Measurements from ENCODE around the gene LIN37.

The LIN37 gene

DNA sequence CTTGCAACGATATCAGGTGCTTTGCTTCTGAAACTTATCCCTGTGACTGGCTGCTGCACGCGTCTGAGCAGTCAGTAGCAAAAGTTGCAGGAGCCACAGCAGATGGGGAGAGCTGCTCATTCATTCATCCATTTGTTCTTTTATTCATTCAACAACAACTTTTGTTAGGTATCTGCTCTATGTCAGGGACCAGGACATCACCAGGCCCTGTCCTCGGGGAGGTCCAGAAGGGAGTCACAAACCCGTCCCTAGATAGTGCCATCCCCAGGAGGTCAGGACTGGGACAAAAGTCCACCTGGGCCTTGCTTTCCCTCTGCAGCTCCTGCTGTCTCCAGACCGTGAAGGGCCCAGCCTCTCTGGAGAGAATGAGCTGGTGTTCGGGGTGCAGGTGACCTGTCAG lies 29.6 kb downstream of the LIN37 start:
- Histone ChIP-seq H3K9me3 (ENCODE audit: insufficient read depth, low read length) (no peaks in the 10 kb centered on the region), H3K27me3 (ENCODE audit: low read length) (no peaks in the 10 kb centered on the region), H3K79me2 (ENCODE audit: insufficient read depth, low read length) (no peaks in the 10 kb centered on the region; the same call in 1 of the 2 replicates), H2AFZ (ENCODE audit: low read depth, low read length, severe bottlenecking) (no peak overlapping the region), H4K20me1 (ENCODE audit: low read depth, low read length) (no peaks in the 10 kb centered on the region), H3K4me2 (ENCODE audit: low read depth, low read length, poor library complexity, severe bottlenecking) (no peak overlapping the region), H3F3A (ENCODE audit: insufficient read depth) (peaks cover under 1% of the 10 kb centered on the region; the same call in 1 of the 2 replicates), H3K4me3 (ENCODE audit: insufficient read depth, low read length, poor library complexity, severe bottlenecking) (no peak overlapping the region), H3K27ac (ENCODE audit: low read depth, low read length) (no peak overlapping the region), H3K9ac (ENCODE audit: low read length) (no peak overlapping the region), H3K36me3 (ENCODE audit: low read length) (no peaks in the 10 kb centered on the region), H3K9me2 (replicated peaks; ENCODE audit: insufficient read depth, low read length) (no peaks in the 10 kb centered on the region)
- TF ChIP-seq EZH2phosphoT487 (conservative IDR thresholded peaks at IDR 0.05; ENCODE audit: low read length), result no peak
- TF ChIP-seq, protein P1, sequence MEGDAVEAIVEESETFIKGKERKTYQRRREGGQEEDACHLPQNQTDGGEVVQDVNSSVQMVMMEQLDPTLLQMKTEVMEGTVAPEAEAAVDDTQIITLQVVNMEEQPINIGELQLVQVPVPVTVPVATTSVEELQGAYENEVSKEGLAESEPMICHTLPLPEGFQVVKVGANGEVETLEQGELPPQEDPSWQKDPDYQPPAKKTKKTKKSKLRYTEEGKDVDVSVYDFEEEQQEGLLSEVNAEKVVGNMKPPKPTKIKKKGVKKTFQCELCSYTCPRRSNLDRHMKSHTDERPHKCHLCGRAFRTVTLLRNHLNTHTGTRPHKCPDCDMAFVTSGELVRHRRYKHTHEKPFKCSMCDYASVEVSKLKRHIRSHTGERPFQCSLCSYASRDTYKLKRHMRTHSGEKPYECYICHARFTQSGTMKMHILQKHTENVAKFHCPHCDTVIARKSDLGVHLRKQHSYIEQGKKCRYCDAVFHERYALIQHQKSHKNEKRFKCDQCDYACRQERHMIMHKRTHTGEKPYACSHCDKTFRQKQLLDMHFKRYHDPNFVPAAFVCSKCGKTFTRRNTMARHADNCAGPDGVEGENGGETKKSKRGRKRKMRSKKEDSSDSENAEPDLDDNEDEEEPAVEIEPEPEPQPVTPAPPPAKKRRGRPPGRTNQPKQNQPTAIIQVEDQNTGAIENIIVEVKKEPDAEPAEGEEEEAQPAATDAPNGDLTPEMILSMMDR (IDR thresholded peaks at IDR 0.05; ENCODE audit: insufficient read depth, low read length, poor library complexity, severe bottlenecking), result no peak

DNA sequence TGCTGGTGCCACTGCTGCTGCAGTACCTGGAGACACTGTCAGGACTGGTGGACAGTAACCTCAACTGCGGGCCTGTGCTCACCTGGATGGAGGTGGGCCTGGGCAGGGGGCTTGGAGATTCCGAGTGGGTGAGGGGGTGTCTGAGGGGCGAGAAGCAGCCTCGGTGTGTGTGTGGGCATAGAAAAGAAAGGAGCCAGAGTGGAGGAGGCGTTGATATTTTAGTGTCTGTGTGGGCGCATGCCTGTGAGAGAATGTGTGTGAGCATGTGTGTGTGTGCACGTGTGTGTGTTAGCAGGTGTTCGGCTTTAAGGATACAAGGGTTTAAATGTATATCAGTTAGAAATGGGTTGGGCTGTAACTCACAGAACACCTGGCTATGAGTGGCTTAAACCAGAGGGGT lies 30.7 kb downstream of the LIN37 start:
- H2AFZ ChIP-seq (ENCODE audit: low read depth, low read length, severe bottlenecking), result no peak overlapping the region
- H3K9ac ChIP-seq (ENCODE audit: low read length), result no peak overlapping the region
- no peaks in the 10 kb centered on the region; the same call in 1 of the 2 replicates for H3K79me2 ChIP-seq (ENCODE audit: insufficient read depth, low read length)
- no peaks in the 10 kb centered on the region for H3K36me3 ChIP-seq (ENCODE audit: low read length)
- TF ChIP-seq, protein P1 (IDR thresholded peaks at IDR 0.05; ENCODE audit: insufficient read depth, low read length, poor library complexity, severe bottlenecking), result no peak
- no peak for TF ChIP-seq EZH2phosphoT487 (conservative IDR thresholded peaks at IDR 0.05; ENCODE audit: low read length)
- H3K4me3 ChIP-seq (ENCODE audit: insufficient read depth, low read length, poor library complexity, severe bottlenecking), result no peak overlapping the region
- no peaks in the 10 kb centered on the region for H3K27me3 ChIP-seq (ENCODE audit: low read length)
- no peaks in the 10 kb centered on the region for H3K9me2 ChIP-seq (replicated peaks; ENCODE audit: insufficient read depth, low read length)
- H3K4me2 ChIP-seq (ENCODE audit: low read depth, low read length, poor library complexity, severe bottlenecking), result no peak overlapping the region
- H3K27ac ChIP-seq (ENCODE audit: low read depth, low read length), result no peak overlapping the region
- H4K20me1 ChIP-seq (ENCODE audit: low read depth, low read length), result no peaks in the 10 kb centered on the region
- H3K9me3 ChIP-seq (ENCODE audit: insufficient read depth, low read length), result no peaks in the 10 kb centered on the region
- no peaks in the 10 kb centered on the region; the same call in 1 of the 2 replicates for H3F3A ChIP-seq (ENCODE audit: insufficient read depth)

DNA sequence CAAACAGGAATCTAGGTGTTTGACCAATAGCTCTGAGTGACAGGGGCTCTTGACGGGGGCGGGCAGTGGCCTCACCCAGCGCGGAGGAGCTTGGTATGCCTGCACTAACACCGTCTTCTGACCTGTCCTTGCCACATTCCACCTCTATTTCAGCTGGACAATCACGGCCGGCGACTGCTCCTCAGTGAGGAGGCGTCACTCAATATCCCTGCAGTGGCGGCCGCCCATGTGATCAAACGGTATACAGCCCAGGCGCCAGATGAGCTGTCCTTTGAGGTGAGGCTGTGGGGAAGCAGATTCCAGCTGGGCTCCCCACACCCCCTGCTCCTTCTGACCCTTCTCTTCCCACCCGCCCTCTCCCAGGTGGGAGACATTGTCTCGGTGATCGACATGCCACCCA lies 31.7 kb downstream of the LIN37 start:
- Histone ChIP-seq H3K27ac (ENCODE audit: low read depth, low read length) (no peak overlapping the region), H3K36me3 (ENCODE audit: low read length) (no peaks in the 10 kb centered on the region), H3K9ac (ENCODE audit: low read length) (no peak overlapping the region), H3K4me3 (ENCODE audit: insufficient read depth, low read length, poor library complexity, severe bottlenecking) (no peak overlapping the region), H4K20me1 (ENCODE audit: low read depth, low read length) (no peaks in the 10 kb centered on the region), H3K9me3 (ENCODE audit: insufficient read depth, low read length) (no peaks in the 10 kb centered on the region), H3K27me3 (ENCODE audit: low read length) (no peaks in the 10 kb centered on the region), H3K4me2 (ENCODE audit: low read depth, low read length, poor library complexity, severe bottlenecking) (no peak overlapping the region), H3F3A (ENCODE audit: insufficient read depth) (no peaks in the 10 kb centered on the region), H3K9me2 (replicated peaks; ENCODE audit: insufficient read depth, low read length) (no peaks in the 10 kb centered on the region), H3K79me2 (ENCODE audit: insufficient read depth, low read length) (no peaks in the 10 kb centered on the region; the same call in 1 of the 2 replicates), H2AFZ (ENCODE audit: low read depth, low read length, severe bottlenecking) (no peak overlapping the region)
- TF ChIP-seq, protein P1 (IDR thresholded peaks at IDR 0.05; ENCODE audit: insufficient read depth, low read length, poor library complexity, severe bottlenecking), result no peak
- no peak for TF ChIP-seq EZH2phosphoT487 (conservative IDR thresholded peaks at IDR 0.05; ENCODE audit: low read length)
